Measurements from ENCODE around the gene MMP21. TPM values are rescaled to one million over a fixed set of nuclear protein-coding genes. Genes with fewer than 3 reads are reported as not detected.

The MMP21 gene
- total and polyA plus RNA-seq, 2 of the 13 experiments (the other 11 are each of a cell fraction or from before 2014, with no cell fraction given), result not detected

DNA sequence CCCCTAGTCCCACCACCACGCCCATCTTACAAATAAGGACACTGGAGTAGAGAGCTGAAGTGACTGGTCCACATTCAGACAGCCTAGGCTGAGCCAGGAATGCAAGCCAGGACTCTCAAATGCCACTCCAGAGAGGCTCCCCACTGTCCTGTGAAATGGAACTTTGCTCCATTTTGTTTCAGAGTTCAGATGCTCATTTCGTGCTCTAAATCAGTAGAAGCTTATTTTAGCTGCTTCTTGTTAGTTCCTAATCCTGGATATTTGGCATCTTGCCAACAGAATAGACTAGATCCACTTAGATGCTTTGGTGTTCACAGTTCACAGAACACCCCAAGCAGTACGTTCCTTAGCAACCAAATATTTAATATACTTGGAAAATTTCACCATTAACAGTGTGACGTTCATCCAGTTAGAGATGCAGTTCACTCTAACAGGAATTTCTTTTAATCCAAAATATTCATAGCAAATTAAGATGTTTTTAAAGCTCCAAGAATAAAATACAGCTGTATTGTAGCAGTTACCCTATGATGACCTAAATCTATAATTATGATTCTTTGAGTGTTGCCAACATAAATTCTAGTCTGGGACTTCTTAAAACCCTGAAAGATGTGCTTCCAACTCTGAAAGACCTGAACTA, 7.3 kb downstream of the MMP21 start:
- DNase-seq (ENCODE audit: low spot score), result no peak
- H3K27me3 ChIP-seq (ENCODE audit: control insufficient read depth in 1 of 2, insufficient read depth in 2 of 2, low read length in 2 of 2), result no peaks in the 10 kb centered on the region
- H2AFZ ChIP-seq (ENCODE audit: low read length), result no peak overlapping the region
- no peaks in the 10 kb centered on the region for H4K20me1 ChIP-seq (ENCODE audit: insufficient read depth, low read length)
- no peak overlapping the region for H3K9ac ChIP-seq (ENCODE audit: insufficient read depth, low read depth, low read length)
- no peaks in the 10 kb centered on the region for H3K9me3 ChIP-seq (ENCODE audit: low read length)
- in situ Hi-C loops (cut with HindIII; ENCODE audit: extremely low pct_ligation_motif_present, low pct_unique_long_range_greater_than_20kb), result no loop called here
- H3K4me3 ChIP-seq (replicated peaks in 1 of 3; ENCODE audit: insufficient read depth in 1 of 3, low read depth in 2 of 3, low read length in 3 of 3), result no peak overlapping the region
- H3K4me1 ChIP-seq (ENCODE audit: insufficient read depth, low read length), result peaks cover 12% of the 10 kb centered on the region; the same call in 1 of the 2 replicates
- no peak for TF ChIP-seq ARNT (IDR thresholded peaks at IDR 0.05)
- TF ChIP-seq ZBTB3 (CRISPR knock-in tag; IDR thresholded peaks at IDR 0.05; ENCODE audit: borderline replicate concordance, low read depth), result no peak
- TF ChIP-seq LCORL (IDR thresholded peaks at IDR 0.05), result peak; percentile 90
- TF ChIP-seq LCORL (CRISPR knock-in tag; IDR thresholded peaks at IDR 0.05), result no peak
- ChIA-PET CTCF (ENCODE audit: low intra/inter-chr PET ratio, low total read pairs) (no interaction called here), POLR2A (no interaction called here)
- peaks cover 1 to 25% of the 10 kb centered on the region in 2 experiments; a peak in 4 of 5 replicates for H3K36me3 ChIP-seq (replicated peaks in 1 of 2; ENCODE audit: control insufficient read depth in 1 of 2, insufficient read depth in 2 of 2, low read length in 2 of 2)
- H3K79me2 ChIP-seq (ENCODE audit: insufficient read depth, low read length), result no peaks in the 10 kb centered on the region
- intact Hi-C loops (cut with micrococcal nuclease; ENCODE audit: unreplicated experiment), result no loop called here
- no peak for ATAC-seq
- no peak overlapping the region for H3K4me2 ChIP-seq (ENCODE audit: low read depth, low read length)
- no TSS peak for BruUV-seq (replicated peaks)
- WGBS (ENCODE audit: low lambda C conversion rate), result 89% methylated on average over 4 of the region's 4 CpGs
- no peak overlapping the region for H3K27ac ChIP-seq (ENCODE audit: extremely low read length, insufficient read depth, low read length)
- FAIRE-seq, result no peak

DNA sequence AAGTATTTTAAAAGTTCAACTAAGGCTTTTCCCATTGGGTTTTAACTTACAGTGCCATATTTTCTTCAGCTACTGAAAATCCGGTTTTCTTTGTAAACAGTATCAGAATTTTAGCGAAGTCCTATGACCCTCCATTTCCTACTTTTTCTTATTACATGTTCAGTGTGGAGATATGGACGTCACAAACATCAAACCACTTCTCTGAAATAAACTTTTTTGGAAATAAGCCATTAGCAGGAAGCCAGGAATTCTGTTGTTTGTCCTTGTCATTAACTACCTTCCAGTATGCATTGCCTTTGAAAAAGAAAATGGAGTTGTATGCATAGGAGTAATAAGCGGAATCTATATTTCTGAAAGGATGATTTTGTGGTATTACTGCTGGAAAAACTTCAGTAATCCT, 9.1 kb downstream of the MMP21 start:
- WGBS (ENCODE audit: low lambda C conversion rate), result 95% methylated on average over 4 of the region's 4 CpGs
- Histone ChIP-seq H3K9me3 (ENCODE audit: low read length) (no peaks in the 10 kb centered on the region), H2AFZ (ENCODE audit: low read length) (no peak overlapping the region), H3K4me3 (replicated peaks in 1 of 3; ENCODE audit: insufficient read depth in 1 of 3, low read depth in 2 of 3, low read length in 3 of 3) (no peak overlapping the region), H3K27ac (ENCODE audit: extremely low read length, insufficient read depth, low read length) (no peak overlapping the region), H3K79me2 (ENCODE audit: insufficient read depth, low read length) (no peaks in the 10 kb centered on the region), H3K27me3 (ENCODE audit: control insufficient read depth in 1 of 2, insufficient read depth in 2 of 2, low read length in 2 of 2) (no peaks in the 10 kb centered on the region), H3K4me1 (ENCODE audit: insufficient read depth, low read length) (no peaks in the 10 kb centered on the region), H4K20me1 (ENCODE audit: insufficient read depth, low read length) (no peaks in the 10 kb centered on the region), H3K4me2 (ENCODE audit: low read depth, low read length) (no peak overlapping the region), H3K9ac (ENCODE audit: insufficient read depth, low read depth, low read length) (no peak overlapping the region), H3K36me3 (replicated peaks in 1 of 2; ENCODE audit: control insufficient read depth in 1 of 2, insufficient read depth in 2 of 2, low read length in 2 of 2) (peaks cover 5 to 41% of the 10 kb centered on the region in 2 experiments; a peak in 4 of 5 replicates)
- intact Hi-C loops (cut with micrococcal nuclease; ENCODE audit: unreplicated experiment), result no loop called here
- TF ChIP-seq, protein P1, sequence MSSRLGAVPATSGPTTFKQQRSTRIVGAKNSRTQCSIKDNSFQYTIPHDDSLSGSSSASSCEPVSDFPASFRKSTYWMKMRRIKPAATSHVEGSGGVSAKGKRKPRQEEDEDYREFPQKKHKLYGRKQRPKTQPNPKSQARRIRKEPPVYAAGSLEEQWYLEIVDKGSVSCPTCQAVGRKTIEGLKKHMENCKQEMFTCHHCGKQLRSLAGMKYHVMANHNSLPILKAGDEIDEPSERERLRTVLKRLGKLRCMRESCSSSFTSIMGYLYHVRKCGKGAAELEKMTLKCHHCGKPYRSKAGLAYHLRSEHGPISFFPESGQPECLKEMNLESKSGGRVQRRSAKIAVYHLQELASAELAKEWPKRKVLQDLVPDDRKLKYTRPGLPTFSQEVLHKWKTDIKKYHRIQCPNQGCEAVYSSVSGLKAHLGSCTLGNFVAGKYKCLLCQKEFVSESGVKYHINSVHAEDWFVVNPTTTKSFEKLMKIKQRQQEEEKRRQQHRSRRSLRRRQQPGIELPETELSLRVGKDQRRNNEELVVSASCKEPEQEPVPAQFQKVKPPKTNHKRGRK (CRISPR knock-in tag; IDR thresholded peaks at IDR 0.05), result no peak
- TF ChIP-seq ZNF841 (CRISPR knock-in tag; IDR thresholded peaks at IDR 0.05; ENCODE audit: borderline replicate concordance) (no peak), NFE2 (CRISPR knock-in tag; IDR thresholded peaks at IDR 0.05) (no peak), MBD4 (IDR thresholded peaks at IDR 0.05; ENCODE audit: borderline replicate concordance, low read length) (no peak)
- TF ChIP-seq, protein P2, sequence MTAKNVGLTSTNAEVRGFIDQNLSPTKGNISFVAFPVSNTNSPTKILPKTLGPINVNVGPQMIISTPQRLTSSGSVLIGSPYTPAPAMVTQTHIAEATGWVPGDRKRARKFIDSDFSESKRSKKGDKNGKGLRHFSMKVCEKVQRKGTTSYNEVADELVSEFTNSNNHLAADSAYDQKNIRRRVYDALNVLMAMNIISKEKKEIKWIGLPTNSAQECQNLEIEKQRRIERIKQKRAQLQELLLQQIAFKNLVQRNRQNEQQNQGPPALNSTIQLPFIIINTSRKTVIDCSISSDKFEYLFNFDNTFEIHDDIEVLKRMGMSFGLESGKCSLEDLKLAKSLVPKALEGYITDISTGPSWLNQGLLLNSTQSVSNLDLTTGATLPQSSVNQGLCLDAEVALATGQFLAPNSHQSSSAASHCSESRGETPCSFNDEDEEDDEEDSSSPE (CRISPR knock-in tag; IDR thresholded peaks at IDR 0.05), result no peak
- DNase-seq (ENCODE audit: low spot score) (no peak), FAIRE-seq (no peak), ATAC-seq (no peak)
- ChIA-PET CTCF (ENCODE audit: low intra/inter-chr PET ratio, low total read pairs) (no interaction called here), POLR2A (interaction anchor here (1.4 kb wide), 1 partner anchor 47 kb away, joined by 4 read pairs; the partner anchor contains the start of gene EDRF1)
- in situ Hi-C loops (cut with HindIII; ENCODE audit: extremely low pct_ligation_motif_present, low pct_unique_long_range_greater_than_20kb), result no loop called here
- no TSS peak for BruUV-seq (replicated peaks)
